T-helper 2 cell treated with Interferon-gamma antibody and Interleukin-4, amounts not matched to agents 100 ng/mL and 5 ng/mL, for 36 hours (primary cell): ENCODE results near the gene AMOTL2. TPM values are rescaled to one million over a fixed set of nuclear protein-coding genes. Genes with fewer than 3 reads are reported as not detected.

Experiments used
- intact Hi-C: fragments of 100-400 bp; cut with micrococcal nuclease; formaldehyde crosslinking; loops from one replicate; pipeline ENCODE4 v1.15.1; 2023
- total RNA-seq: library from RNA; stranded (reverse); gene quantifications from 2 replicates; pipeline ENCODE4 v1.2.3, GENCODE V29; 2022

Gene AMOTL2
- not detected in 2 replicates for total RNA-seq

GRCh38 chr3:134374105-134374790 lies at the start of gene AMOTL2:
Gene AMOTL2 (minus strand): TSS chr3:134374447. CDS start chr3:134371433, 3,014 bp downstream.
- intact Hi-C loops = no loop called here

GRCh38 chr3:134423153-134423552 lies 48.9 kb upstream of the AMOTL2 start:
- intact Hi-C loops = no loop called here

DNA sequence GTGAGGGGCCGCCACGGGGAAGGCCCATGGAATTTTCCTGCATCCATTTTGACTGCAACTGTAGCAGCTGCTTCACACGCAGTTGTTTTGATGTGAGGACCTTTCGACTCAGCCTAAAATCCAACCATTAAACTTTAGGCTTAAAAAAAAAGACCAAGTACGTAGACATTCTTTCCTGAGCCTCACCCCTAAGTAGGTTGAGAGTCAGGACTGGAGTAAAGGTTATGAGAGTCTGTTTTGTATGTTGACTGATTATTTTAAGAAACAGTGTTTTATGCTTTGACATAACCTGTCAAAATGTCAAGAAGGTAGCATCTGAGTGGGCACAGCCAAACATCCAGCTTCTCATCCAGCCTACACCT lies 45.7 kb upstream of the AMOTL2 start:
- intact Hi-C loops = no loop called here

GRCh38 chr3:134419214-134419959 lies 45.1 kb upstream of the AMOTL2 start:
- intact Hi-C loops = no loop called here

GRCh38 chr3:134409041-134409440 lies 34.8 kb upstream of the AMOTL2 start:
- intact Hi-C loops = no loop called here

GRCh38 chr3:134407239-134407625 lies 33.0 kb upstream of the AMOTL2 start:
- intact Hi-C loops = no loop called here

DNA sequence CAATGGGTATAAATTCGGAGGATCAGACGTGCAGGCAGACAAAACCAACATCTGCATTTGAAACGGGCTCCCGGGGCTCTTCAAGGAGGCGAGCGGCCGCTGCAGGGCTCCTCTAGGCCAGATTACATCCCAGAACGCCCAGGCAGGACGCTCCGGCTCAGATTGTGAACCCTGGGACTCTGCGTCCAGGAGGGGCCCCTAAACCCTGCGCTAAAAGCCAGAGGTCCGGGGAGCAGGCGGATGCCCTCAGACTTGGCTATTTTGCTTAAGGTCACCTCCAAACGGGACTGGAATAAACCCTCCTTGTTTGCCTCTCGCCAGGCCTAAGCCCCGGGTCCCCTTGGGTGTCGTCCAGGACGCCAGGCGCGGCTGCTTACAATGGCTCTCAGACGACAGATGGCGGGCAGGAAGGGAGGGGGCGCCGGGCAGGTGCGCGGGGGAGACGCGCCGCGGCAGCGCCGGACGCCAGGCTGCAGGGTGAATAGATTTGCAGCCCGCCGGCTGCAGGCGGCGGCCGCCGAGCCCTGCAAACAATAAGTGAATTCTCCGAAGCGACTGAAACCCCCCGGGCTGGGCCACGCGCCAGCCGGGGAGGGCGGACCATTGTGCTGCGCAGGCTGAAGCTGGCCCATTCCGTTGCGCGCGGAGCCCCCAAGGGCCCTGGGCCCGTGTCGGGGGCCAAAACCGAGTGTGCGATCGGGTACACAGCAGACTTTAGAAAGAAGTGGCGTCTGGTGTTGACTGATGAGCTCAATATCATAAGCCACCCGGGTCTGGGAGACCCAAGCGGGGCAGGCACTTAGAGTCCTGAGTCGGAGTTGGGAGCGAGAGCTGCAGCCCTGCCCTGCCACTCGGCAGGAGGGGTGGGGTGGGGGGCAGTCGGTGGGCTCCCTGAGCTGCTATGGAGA lies 32.3 kb upstream of the AMOTL2 start:
- intact Hi-C loops = no loop called here

DNA sequence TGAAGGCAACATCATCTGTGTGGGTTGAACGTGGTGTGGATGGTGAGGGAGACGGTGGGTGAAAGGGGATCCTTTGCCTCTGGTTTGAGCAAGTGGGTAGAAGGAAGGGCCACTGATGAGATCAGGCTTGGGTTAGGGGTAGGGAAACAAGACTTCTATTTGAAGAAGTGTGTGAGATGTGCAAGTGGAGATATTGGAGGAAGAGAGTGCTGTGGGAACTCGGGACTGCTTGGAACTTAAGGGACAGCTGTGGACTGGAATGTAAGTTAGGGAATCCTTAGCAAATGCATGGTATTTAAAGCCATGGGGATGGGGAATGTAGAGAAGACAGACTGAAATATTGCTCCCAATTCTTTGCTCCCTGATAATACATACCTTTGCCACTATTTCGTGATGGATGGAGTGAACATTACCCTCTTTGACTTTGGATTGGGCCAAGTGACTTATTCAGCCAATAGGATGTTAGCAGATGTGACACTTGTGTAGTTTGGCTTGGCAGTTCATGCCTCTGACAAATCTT lies 30.2 kb upstream of the AMOTL2 start:
- intact Hi-C loops = no loop called here

DNA sequence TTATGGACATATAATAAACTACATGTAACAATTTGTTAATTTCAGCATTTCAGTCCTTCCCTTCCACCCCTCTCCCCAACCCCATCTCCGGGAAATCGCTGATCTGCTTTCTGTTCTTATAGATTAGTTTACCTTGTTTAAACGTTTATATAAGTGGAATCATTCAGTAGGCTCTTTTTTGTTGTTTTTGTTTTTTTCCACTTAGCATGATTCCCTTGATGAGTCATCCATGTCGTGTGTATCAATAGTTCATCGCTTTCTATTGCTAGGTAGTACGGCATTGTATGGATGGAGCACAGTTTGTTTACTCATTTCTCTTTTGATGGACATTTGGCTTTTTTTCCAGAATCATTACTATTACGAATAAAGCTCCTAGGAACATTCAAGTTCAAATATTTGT lies 23.5 kb upstream of the AMOTL2 start:
- intact Hi-C loops = no loop called here

- intact Hi-C loops = no loop called here
Measured at GRCh38 chr3:134395103-134395502, 20.9 kb upstream of the AMOTL2 start.

DNA sequence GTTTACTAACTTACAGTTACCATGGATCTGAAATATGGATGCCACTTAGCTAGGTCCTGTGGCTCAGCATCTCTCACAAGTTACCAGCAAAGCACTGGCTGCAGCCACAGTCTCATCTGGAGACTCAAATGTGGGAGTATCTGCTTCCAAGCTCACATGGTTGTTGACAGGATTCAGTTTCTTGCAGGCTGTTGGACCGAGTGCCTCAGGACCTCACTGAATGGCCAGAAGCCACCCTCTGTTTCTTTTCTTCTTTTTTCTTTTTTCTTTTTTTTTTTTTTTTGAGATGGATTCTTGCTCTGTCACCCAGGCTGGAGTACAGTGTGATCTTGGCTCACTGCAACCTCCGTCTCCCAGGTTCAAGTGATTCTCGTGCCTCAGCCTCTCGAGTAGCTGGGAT lies 20.1 kb upstream of the AMOTL2 start:
- intact Hi-C loops = no loop called here

GRCh38 chr3:134393074-134393473 lies 18.8 kb upstream of the AMOTL2 start:
- intact Hi-C loops = no loop called here

DNA sequence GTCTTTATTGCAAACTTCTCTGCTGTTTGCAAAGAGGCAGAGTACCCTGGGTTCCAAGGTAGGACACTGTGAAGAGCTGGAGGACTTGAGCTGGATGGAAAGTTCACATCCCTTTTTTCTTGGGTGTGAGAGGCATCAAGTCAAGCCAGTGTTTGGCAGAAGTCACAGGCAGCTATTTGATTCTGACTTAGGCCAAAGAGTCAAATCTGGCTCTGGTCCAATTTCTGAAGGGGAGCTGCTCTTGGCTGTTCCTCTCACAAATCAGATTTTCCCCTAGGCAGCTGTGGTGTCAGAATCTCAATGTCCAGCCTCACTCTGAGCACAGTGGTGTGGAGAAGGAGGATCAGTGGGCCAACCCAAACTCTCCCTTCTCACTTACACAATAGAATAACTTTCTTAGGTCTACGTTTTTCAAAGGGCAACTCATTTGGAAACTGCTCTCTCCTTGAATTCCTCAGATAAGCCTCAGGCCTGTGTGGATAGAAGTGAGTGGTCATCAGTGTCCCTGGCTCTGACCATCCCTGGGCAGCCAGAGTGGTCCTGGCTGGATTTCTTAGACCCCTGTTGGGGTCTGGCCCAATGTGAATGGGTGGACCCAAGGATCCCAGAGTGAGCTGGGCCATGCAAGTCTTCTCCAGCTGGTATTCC lies 18.2 kb upstream of the AMOTL2 start:
- intact Hi-C loops = no loop called here

DNA sequence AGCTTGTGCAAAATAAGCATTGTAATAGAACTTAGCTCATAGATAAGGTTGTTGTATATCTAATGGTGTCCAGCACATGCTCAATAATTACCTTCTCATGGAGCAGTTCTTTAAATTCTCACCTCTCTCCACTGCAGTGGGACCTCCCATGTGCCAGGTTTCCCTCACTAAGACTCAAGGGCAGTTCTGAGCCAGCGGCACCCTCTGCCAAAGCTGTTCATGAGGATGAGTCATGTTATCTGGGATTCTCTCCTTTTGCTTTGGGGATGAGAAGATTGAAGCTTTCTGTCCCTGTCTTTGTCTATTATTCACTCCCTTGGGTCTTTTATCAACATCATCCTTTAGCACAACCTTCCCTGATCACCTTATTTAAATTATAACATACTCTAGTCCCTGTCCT lies 15.6 kb upstream of the AMOTL2 start:
- intact Hi-C loops = no loop called here

- intact Hi-C loops = no loop called here
Measured at GRCh38 chr3:134388788-134389485, 14.7 kb upstream of the AMOTL2 start.

GRCh38 chr3:134388292-134388691 lies 14.0 kb upstream of the AMOTL2 start:
- intact Hi-C loops = no loop called here

DNA sequence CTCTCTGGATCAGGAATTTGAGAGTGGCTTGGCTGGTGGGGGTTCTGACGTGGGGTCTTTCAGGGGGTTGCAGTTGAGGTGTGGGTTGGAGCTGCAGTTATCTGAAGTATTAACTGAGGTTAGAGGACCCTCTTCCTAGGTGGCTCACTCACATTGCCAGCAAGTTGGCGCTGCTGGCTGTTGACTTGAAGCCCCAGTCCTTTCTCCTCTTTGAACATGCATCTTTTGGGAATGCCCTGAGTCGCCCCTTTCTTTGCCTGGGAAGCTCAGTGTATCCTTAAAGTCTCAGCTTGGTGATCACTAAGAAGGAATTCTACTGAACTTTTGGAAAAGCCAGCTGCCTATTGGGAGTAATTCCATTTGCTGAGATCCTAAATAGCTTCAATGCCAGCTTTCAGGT lies 13.0 kb upstream of the AMOTL2 start:
- intact Hi-C loops = no loop called here

DNA sequence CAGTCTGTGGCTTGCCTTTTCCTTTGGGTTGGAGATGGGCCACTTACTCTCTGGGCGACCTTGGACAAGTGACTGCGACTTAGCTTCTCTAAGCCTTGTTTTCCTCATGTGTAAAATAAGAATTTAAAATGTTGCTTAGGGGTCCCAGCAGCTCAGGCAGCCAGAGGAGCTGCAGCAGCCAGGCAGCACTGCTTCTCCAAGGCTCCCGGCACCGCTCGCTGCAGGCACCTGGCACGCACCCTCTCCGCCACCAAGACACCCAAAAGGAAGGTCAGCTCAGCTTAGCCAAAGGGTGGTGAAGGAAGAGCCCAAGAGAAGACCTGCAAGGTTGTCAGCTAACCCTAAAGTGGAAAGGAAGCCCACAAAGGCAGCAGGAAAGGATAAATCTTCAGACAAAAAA lies 10.7 kb upstream of the AMOTL2 start:
- intact Hi-C loops = no loop called here

DNA sequence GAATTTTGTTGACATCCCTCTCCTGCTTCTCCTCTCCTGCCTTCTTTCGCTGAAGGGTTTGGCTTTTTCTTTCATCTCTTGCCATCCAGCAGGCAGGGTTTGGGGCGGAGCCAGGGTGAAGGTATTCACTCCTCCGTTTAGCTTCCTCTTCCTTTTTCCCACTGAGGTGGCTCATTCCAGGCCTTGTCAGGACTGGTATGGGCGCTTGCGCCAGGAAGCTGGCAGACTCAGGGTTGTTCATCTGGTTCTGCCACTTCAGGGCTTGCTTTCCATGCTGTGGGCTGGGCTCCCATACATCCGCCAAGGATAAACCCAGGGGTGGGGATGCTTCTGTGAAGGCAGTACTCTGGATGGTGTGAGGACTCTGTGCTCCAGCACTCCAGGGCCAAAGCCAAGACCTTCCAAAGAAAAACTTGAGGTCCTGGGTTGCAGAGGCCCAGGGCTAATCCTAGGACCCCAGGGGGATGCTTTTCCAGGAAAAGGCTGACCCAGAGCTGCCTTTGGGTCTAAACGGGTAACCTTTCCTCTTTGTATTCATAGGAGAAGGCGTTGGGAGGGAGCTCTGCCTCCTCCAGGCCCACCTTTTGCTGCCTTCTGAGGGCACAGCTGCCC lies 7.7 kb upstream of the AMOTL2 start:
- intact Hi-C loops = no loop called here

GRCh38 chr3:134381076-134381475 lies 6.8 kb upstream of the AMOTL2 start:
- intact Hi-C loops = no loop called here
